GM06990 (cell line): Measurements from ENCODE around the gene MRGPRX2.

Source experiments
- DNase-seq: peaks from one replicate; pipeline ENCODE4 v3.0.0-alpha.2; 2011; ENCODE audit not compliant: insufficient read length; ENCODE audit errors: extremely low read depth
- H3K27me3 ChIP-seq: replicated peaks from 2 replicates; pipeline ENCODE4 v1.6.0; 2011; ENCODE audit warnings: low read length; ENCODE audit not compliant: control insufficient read depth, insufficient read depth
- H3K36me3 ChIP-seq: 2 replicates; pipeline ENCODE4 v1.5.1; 2011; ENCODE audit warnings: low read length; ENCODE audit not compliant: control insufficient read depth, insufficient read depth
- H3K4me3 ChIP-seq: replicated peaks from 2 replicates; pipeline ENCODE4 v1.5.1; 2011; ENCODE audit warnings: low read depth, mild to moderate bottlenecking, control low read depth, low read length
- TF ChIP-seq, protein P1 (sequence below): IDR thresholded peaks from 2 replicates; pipeline ENCODE4 v1.5.1; 2011; ENCODE audit warnings: low read length, control low read depth, mild to moderate bottlenecking, inconsistent platforms; ENCODE audit not compliant: insufficient read depth, poor library complexity, severe bottlenecking

MRGPRX2 gene

DNA sequence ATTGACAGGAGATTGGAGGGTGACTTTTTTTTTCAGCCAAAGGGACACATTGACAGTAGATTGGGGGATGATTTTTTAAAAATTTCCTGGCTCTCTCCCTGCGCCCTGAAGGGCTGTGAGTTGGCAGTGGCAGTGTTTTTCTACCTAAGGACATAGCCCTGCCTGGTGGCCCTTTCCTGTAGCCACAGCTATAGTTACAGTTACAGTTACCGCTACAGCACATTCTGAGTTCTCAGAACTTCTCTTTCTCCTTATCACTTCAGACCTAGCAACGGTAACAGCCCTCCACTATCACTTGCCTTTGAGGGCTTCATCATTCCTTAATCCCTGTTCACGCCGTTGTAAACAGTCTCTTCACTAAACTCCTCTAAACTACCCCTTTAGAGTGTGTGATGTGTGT is 684 bp downstream of the MRGPRX2 start:
- H3K36me3 ChIP-seq: no peaks in the 10 kb centered on the region
- TF ChIP-seq, protein P1, sequence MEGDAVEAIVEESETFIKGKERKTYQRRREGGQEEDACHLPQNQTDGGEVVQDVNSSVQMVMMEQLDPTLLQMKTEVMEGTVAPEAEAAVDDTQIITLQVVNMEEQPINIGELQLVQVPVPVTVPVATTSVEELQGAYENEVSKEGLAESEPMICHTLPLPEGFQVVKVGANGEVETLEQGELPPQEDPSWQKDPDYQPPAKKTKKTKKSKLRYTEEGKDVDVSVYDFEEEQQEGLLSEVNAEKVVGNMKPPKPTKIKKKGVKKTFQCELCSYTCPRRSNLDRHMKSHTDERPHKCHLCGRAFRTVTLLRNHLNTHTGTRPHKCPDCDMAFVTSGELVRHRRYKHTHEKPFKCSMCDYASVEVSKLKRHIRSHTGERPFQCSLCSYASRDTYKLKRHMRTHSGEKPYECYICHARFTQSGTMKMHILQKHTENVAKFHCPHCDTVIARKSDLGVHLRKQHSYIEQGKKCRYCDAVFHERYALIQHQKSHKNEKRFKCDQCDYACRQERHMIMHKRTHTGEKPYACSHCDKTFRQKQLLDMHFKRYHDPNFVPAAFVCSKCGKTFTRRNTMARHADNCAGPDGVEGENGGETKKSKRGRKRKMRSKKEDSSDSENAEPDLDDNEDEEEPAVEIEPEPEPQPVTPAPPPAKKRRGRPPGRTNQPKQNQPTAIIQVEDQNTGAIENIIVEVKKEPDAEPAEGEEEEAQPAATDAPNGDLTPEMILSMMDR: no peak
- H3K27me3 ChIP-seq: no peaks in the 10 kb centered on the region; the same call in none of the 2 replicates
- H3K4me3 ChIP-seq: no peak overlapping the region
- no peak for DNase-seq

DNA sequence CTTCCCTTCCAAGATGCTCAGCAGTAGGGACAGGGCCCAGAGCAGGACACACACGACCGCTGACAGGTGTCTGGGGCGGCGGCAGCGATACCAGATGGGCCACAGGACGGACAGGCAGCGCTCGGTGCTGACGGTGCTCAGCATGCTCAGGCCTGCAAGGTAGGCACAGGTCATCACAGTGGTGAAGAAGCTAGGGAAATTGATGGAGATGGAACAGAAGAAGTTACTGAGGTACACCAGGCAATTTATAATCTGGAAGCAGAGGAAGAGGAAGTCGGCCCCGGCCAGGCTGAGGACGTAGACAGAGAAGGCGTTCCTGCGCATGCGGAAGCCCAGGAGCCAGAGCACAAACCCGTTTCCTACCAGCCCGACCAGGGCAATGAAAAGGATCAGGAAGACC is 4.6 kb downstream of the MRGPRX2 start:
- TF ChIP-seq, protein P1: no peak
- no peak for DNase-seq
- H3K36me3 ChIP-seq: no peaks in the 10 kb centered on the region
- H3K27me3 ChIP-seq: no peaks in the 10 kb centered on the region; the same call in none of the 2 replicates
- H3K4me3 ChIP-seq: no peak overlapping the region

DNA sequence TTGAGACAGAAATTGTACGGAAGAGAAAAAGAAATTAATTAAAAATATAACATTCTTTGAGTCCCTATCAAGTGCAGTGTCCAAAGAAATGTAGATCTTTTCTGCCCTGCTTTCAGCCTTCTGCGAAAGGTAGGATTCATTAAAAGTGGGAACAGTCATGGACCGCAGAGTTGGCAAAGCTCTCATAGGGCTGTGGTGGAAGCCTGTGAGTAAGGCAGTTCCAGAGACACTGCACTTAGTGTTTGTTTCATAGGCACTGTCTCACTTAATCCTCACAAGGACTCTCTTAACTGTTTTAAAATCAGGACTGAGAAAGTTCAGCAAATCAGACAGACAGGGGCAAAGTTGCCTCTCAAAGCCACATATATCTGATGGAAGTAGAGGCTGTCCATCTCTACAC is 5.5 kb downstream of the MRGPRX2 start:
- Histone ChIP-seq H3K27me3 (no peaks in the 10 kb centered on the region; the same call in 1 of the 2 replicates), H3K36me3 (no peaks in the 10 kb centered on the region), H3K4me3 (no peak overlapping the region)
- TF ChIP-seq, protein P1: no peak
- no peak for DNase-seq

DNA sequence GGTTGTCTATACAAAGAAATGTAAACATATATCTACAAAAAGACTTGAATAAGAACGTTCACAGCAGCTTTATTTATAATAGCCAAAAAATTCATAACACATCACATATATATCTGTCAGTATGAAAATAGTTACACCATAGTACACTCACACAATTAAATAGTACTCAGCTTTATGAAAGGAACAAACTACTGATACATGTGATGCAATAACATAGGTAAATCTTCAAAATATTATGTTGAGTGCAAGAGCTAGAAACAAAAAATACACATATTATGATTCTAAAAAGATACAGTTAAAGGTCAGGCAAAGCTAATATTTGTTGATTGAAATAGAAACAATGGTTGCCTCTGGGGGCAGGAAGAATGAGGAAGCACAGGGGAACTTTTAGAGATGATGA is 6.6 kb downstream of the MRGPRX2 start:
- DNase-seq: no peak
- H3K27me3 ChIP-seq: no peaks in the 10 kb centered on the region; the same call in 1 of the 2 replicates
- TF ChIP-seq, protein P1: no peak
- H3K4me3 ChIP-seq: no peak overlapping the region
- no peaks in the 10 kb centered on the region for H3K36me3 ChIP-seq

DNA sequence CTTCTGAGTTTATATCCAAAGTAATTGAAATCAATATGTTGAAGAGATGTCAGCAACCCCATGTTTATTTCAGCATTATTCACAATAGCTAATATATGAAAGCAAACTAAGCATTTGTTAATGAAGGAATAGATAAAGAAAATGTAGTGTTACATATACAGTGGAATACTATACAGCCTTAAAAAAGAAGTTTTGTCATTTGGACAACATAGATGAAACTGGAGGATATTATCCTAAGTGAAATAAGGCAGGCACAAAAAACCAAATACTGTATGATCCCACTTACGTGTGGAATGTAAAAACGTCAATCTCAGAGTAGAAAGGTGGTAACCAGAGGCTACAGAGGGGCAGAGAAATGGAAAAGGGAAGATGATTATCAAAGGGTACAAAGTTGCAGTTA is 10.2 kb downstream of the MRGPRX2 start:
- H3K27me3 ChIP-seq: no peaks in the 10 kb centered on the region
- TF ChIP-seq, protein P1: no peak

DNA sequence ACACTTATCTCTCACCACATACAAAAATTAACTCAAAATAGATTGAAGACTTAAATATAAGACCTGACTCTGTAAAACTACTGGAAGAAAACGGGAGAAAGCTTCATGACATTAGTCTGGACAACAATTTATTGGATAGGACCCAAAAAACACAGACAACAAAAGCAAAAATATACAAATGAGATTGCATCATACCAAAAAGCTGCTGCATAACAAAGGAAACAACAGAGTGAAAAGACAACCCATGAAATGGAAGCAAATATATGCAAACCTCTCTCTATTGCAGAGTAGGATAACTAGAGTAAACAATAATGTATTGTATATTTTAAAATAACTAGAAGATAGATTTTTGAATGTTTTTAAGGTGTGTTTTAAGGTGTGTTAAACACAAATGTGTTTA is 11.2 kb downstream of the MRGPRX2 start:
- TF ChIP-seq, protein P1: no peak
- H3K27me3 ChIP-seq: no peaks in the 10 kb centered on the region
- DNase-seq: no peak
- no peaks in the 10 kb centered on the region for H3K36me3 ChIP-seq
- no peak overlapping the region for H3K4me3 ChIP-seq

More for the DNA sequence above, 10.2 kb downstream of the MRGPRX2 start:
- Histone ChIP-seq H3K36me3 (no peaks in the 10 kb centered on the region), H3K4me3 (no peak overlapping the region)
- DNase-seq: no peak
